ENCODE measurements around the gene HERC4.
"Not testable (repeated sequence)": the region's sequence is repeated elsewhere in the genome, so short reads cannot be mapped to it uniquely, and the experiment has no call there.

HERC4 gene

GRCh38 chr10:68067029-68067428 is 8.1 kb downstream of the HERC4 start:
- H3K4me1 Mint-ChIP-seq, result peaks cover 40% of the 10 kb centered on the region
- no peak overlapping the region for H3K4me3 Mint-ChIP-seq
- DNase-seq (ENCODE audit: low spot score in 2 of 2) (no peak), ATAC-seq (replicated peaks; ENCODE audit: extremely low read depth, poor library complexity, severe bottlenecking) (no peak)
- peaks cover 23% of the 10 kb centered on the region for H3K36me3 Mint-ChIP-seq (ENCODE audit: insufficient read depth)
- H3K27me3 Mint-ChIP-seq, result no peaks in the 10 kb centered on the region
- no peaks in the 10 kb centered on the region for H3K9me3 Mint-ChIP-seq
- H3K27ac Mint-ChIP-seq (ENCODE audit: low read depth), result peak overlapping the region; percentile 25

DNA sequence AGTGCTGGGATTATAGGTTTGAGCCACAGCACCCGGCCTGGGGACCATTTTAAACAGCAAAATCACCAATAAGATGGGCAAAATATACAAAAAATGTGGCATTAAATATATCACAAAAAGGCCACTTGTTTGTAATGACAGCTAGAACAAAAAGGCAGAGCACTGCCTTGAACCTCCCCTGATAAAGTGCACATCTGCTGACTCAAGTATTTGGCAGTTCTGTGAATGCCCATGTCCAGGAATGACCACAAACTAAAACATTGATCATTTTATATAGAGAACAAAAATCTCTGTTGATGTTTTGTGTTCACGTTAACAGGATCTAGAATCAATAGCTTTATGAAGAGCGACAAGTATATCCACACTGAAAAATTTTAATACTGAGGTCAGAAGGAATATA is 21.5 kb downstream of the HERC4 start:
- Mint-ChIP-seq H3K36me3 (ENCODE audit: insufficient read depth) (peaks cover 10% of the 10 kb centered on the region), H3K27me3 (no peaks in the 10 kb centered on the region), H3K4me1 (peaks cover 21% of the 10 kb centered on the region), H3K4me3 (no peak overlapping the region), H3K9me3 (no peaks in the 10 kb centered on the region), H3K27ac (ENCODE audit: low read depth) (no peak overlapping the region)
- no peak for ATAC-seq (replicated peaks; ENCODE audit: extremely low read depth, poor library complexity, severe bottlenecking)
- DNase-seq (ENCODE audit: low spot score in 2 of 2), result no peak

GRCh38 chr10:68052463-68052862 is 22.6 kb downstream of the HERC4 start:
- no peak for DNase-seq (ENCODE audit: low spot score in 2 of 2)
- no peak overlapping the region for H3K27ac Mint-ChIP-seq (ENCODE audit: low read depth)

DNA sequence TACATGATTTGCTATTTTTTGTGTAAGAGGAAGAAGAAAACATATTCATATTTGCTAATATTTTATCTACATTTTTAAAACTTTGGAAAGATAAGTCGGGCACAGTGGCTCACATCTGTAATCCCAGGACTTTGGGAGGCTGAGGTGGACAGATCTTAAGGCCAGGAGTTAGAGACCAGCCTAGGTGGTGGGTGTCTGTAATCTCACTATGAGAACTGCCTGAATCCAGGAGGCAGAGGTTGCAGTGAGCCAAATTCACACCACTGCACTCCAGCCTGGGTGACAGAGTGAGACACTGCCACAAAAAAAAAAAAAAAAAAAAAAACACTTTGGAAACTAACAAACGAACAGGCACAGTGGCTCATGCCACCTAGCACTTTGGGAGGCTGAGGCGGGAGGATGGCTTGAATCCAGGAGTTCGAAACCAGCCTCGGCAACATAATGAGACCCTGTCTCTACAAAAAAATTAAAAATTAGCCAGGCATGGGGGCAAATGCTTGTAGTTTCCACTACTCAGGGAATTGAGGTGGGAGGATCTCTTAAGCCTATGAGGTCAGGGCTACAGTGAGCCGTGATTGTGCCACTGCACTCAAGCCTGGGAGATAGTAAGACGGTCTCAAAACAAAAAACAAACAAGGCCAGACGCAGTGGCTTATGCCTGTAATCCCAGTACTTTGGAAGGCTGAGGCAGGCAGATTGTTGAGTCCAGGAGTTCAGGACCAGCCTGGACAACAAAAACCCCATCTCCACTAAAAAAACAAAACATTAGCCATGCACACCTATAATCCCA is 25.6 kb downstream of the HERC4 start:
- DNase-seq (ENCODE audit: low spot score in 2 of 2), result no peak
- Mint-ChIP-seq H3K27me3 (no peaks in the 10 kb centered on the region), H3K4me3 (no peak overlapping the region), H3K4me1 (peaks cover 45% of the 10 kb centered on the region), H3K27ac (ENCODE audit: low read depth) (no peak overlapping the region), H3K36me3 (ENCODE audit: insufficient read depth) (peaks cover 8% of the 10 kb centered on the region), H3K9me3 (no peaks in the 10 kb centered on the region)
- ATAC-seq (replicated peaks; ENCODE audit: extremely low read depth, poor library complexity, severe bottlenecking), result no peak

More at GRCh38 chr10:68052463-68052862, 22.6 kb downstream of the HERC4 start:
- Mint-ChIP-seq H3K36me3 (ENCODE audit: insufficient read depth) (peaks cover 8% of the 10 kb centered on the region), H3K27me3 (no peaks in the 10 kb centered on the region), H3K4me3 (no peak overlapping the region), H3K4me1 (peaks cover 31% of the 10 kb centered on the region), H3K9me3 (no peaks in the 10 kb centered on the region)
- no peak for ATAC-seq (replicated peaks; ENCODE audit: extremely low read depth, poor library complexity, severe bottlenecking)

- Mint-ChIP-seq H3K27me3 (no peaks in the 10 kb centered on the region), H3K36me3 (ENCODE audit: insufficient read depth) (peaks cover 11% of the 10 kb centered on the region), H3K4me3 (no peak overlapping the region), H3K27ac (ENCODE audit: low read depth) (no peak overlapping the region), H3K4me1 (peaks cover 39% of the 10 kb centered on the region), H3K9me3 (no peaks in the 10 kb centered on the region)
- no peak for ATAC-seq (replicated peaks; ENCODE audit: extremely low read depth, poor library complexity, severe bottlenecking)
- DNase-seq (ENCODE audit: low spot score in 2 of 2), result no peak
These were observed 27.3 kb downstream of the HERC4 start for GRCh38 chr10:68047554-68048327.

GRCh38 chr10:68047122-68047521 is 28.0 kb downstream of the HERC4 start:
- Mint-ChIP-seq H3K4me3 (no peak overlapping the region), H3K27ac (ENCODE audit: low read depth) (peak overlapping the region; percentile 22), H3K4me1 (peaks cover 39% of the 10 kb centered on the region), H3K9me3 (no peaks in the 10 kb centered on the region), H3K36me3 (ENCODE audit: insufficient read depth) (peaks cover 11% of the 10 kb centered on the region), H3K27me3 (no peaks in the 10 kb centered on the region)
- DNase-seq (ENCODE audit: low spot score in 2 of 2) (no peak), ATAC-seq (replicated peaks; ENCODE audit: extremely low read depth, poor library complexity, severe bottlenecking) (no peak)

DNA sequence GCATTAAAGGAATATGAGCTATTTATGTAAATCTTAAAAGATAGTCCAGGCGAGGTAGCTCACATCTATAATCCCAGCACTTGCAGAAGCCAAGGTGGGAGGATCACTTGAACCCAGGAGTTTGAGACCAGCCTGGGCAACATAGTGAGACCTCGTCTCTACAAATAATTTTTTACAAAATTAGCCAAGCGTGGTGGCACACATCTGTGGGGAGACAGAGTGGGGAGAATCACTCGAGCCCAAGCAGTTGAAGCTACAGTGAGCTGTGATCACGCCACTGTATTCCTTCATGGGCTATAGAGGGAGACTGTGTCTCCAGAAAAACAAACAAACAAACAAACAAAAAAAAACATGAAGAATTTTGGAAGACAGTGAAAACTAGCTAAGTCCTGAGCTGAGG is 28.4 kb downstream of the HERC4 start:
- Mint-ChIP-seq H3K4me3 (no peak overlapping the region), H3K4me1 (peaks cover 39% of the 10 kb centered on the region), H3K27ac (ENCODE audit: low read depth) (peak overlapping the region; percentile 22), H3K27me3 (no peaks in the 10 kb centered on the region), H3K36me3 (ENCODE audit: insufficient read depth) (peaks cover 12% of the 10 kb centered on the region), H3K9me3 (no peaks in the 10 kb centered on the region)
- ATAC-seq (replicated peaks; ENCODE audit: extremely low read depth, poor library complexity, severe bottlenecking), result no peak
- DNase-seq (ENCODE audit: low spot score in 2 of 2), result no peak

DNA sequence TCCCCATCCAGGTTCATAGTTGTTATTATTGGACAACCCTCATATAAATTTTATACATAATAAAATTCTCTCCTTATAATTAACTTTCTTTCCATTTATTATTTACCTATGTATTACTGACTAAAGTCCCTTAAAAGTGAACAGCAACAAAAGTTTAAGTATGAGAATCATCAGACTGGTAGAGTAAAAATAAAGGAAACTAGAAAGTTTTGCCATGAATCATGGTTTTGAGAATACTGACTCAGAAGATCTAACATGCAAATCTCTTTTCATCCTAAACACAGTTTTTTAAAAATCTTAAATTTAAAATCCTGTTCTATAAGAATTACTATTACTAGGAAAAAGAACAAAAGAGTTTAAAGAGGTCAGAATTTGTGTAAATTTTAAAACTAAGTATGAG is 32.1 kb downstream of the HERC4 start:
- H3K27ac Mint-ChIP-seq (ENCODE audit: low read depth), result no peak overlapping the region
- H3K4me1 Mint-ChIP-seq, result peaks cover 27% of the 10 kb centered on the region
- no peak for DNase-seq (ENCODE audit: low spot score in 2 of 2)
- H3K27me3 Mint-ChIP-seq, result no peaks in the 10 kb centered on the region
- H3K4me3 Mint-ChIP-seq, result no peak overlapping the region
- H3K36me3 Mint-ChIP-seq (ENCODE audit: insufficient read depth), result peaks cover 10% of the 10 kb centered on the region
- no peak for ATAC-seq (replicated peaks; ENCODE audit: extremely low read depth, poor library complexity, severe bottlenecking)
- H3K9me3 Mint-ChIP-seq, result no peaks in the 10 kb centered on the region

DNA sequence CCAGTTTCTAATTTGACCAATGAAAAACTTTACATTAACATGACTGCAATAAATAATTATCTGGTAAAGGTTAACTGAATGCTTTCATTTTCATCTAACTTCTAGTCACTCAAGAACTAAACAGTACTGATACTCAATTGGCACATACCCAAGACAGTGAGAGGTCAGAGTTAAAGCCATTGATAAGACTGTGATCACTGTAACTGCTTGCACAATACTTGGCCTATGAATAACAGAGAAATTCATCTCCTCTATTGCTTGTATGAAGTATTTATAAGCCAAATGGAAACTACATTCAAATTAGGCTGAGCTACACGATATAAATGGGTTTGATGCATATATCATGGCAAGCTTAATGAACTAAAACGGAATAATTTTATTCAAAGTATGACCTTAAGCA is 43.0 kb downstream of the HERC4 start:
- Mint-ChIP-seq H3K4me1 (peaks cover 13% of the 10 kb centered on the region), H3K27ac (ENCODE audit: low read depth) (no peak overlapping the region), H3K4me3 (no peak overlapping the region), H3K9me3 (no peaks in the 10 kb centered on the region), H3K27me3 (no peaks in the 10 kb centered on the region), H3K36me3 (ENCODE audit: insufficient read depth) (peaks cover 43% of the 10 kb centered on the region)
- ATAC-seq (replicated peaks; ENCODE audit: extremely low read depth, poor library complexity, severe bottlenecking) (no peak), DNase-seq (ENCODE audit: low spot score in 2 of 2) (no peak)

GRCh38 chr10:68027429-68027828 is 47.7 kb downstream of the HERC4 start:
- ATAC-seq (replicated peaks; ENCODE audit: extremely low read depth, poor library complexity, severe bottlenecking), result no peak
- Mint-ChIP-seq H3K36me3 (ENCODE audit: insufficient read depth) (peaks cover 34% of the 10 kb centered on the region), H3K4me1 (peaks cover 8% of the 10 kb centered on the region), H3K4me3 (no peak overlapping the region), H3K27ac (ENCODE audit: low read depth) (no peak overlapping the region), H3K27me3 (no peaks in the 10 kb centered on the region), H3K9me3 (no peaks in the 10 kb centered on the region)
- no peak for DNase-seq (ENCODE audit: low spot score in 2 of 2)

DNA sequence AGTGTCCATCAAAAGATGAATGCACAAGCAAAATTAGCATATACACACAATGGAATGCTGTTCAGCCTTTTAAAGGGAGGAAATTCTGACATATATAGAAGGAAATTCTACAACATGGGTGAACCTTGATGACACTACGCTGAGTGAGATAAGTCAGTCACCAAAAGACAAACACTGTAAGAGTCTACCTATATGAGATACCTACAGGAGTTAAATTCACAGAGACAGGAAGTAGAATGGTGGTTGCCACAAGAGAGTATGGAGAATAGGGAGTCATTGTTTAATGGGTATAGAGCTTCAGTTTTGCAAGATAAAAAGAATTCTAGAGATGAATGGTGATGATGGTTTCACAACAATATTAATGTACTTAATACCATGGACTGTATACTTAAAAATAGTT is 51.8 kb downstream of the HERC4 start:
- Mint-ChIP-seq H3K27me3 (no peaks in the 10 kb centered on the region), H3K4me3 (no peak overlapping the region), H3K9me3 (peaks cover 11% of the 10 kb centered on the region), H3K27ac (ENCODE audit: low read depth) (peak overlapping the region; percentile 69), H3K36me3 (ENCODE audit: insufficient read depth) (peaks cover 38% of the 10 kb centered on the region), H3K4me1 (peaks cover 15% of the 10 kb centered on the region)
- DNase-seq (ENCODE audit: low spot score in 2 of 2) (no peak), ATAC-seq (replicated peaks; ENCODE audit: extremely low read depth, poor library complexity, severe bottlenecking) (no peak)

DNA sequence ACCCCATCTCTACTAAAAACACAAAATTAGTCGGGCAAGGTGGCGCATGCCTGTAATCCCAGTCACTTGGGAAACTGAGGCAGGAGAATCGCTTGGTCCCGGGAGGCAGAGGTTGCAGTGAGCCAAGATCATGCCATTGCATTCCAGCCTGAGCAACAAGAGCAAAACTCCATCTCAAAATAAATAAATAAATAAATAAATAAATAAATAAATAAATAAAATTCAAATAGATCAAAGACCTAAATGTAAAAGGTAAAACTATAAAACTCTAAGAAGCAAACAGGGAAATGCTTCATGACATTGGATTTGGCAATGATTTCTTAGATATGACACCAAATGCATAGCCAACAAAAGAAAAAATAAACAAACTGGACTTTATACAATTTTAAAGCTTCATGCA is 52.8 kb downstream of the HERC4 start:
- Mint-ChIP-seq H3K36me3 (ENCODE audit: insufficient read depth) (peaks cover 34% of the 10 kb centered on the region), H3K4me1 (peaks cover 15% of the 10 kb centered on the region), H3K27ac (ENCODE audit: low read depth) (peak overlapping the region; percentile 69), H3K9me3 (peaks cover 11% of the 10 kb centered on the region)
- DNase-seq (ENCODE audit: low spot score in 2 of 2); H3K27me3 Mint-ChIP-seq; ATAC-seq (replicated peaks; ENCODE audit: extremely low read depth, poor library complexity, severe bottlenecking); H3K4me3 Mint-ChIP-seq: not testable (repeated sequence)

- not testable (repeated sequence) for H3K4me3 Mint-ChIP-seq; DNase-seq (ENCODE audit: low spot score in 2 of 2); H3K27ac Mint-ChIP-seq (ENCODE audit: low read depth); ATAC-seq (replicated peaks; ENCODE audit: extremely low read depth, poor library complexity, severe bottlenecking); H3K4me1 Mint-ChIP-seq; H3K27me3 Mint-ChIP-seq
- Mint-ChIP-seq H3K9me3 (peaks cover 11% of the 10 kb centered on the region), H3K36me3 (ENCODE audit: insufficient read depth) (peaks cover 22% of the 10 kb centered on the region)
These were observed 58.6 kb downstream of the HERC4 start for GRCh38 chr10:68016519-68016918.

Data from central memory CD8-positive, alpha-beta T cell (primary cell).